GM12878 (cell line): ENCODE measurements around the gene PTPN14.
"Not testable (repeated sequence)": the region's sequence is repeated elsewhere in the genome, so short reads cannot be mapped to it uniquely, and the experiment has no call there.

Source experiments
- MYC ChIP-seq: IDR thresholded peaks from 2 replicates; pipeline ENCODE4 v1.6.1; 2011; ENCODE audit warnings: mild to moderate bottlenecking, low read length, moderate library complexity, inconsistent platforms; ENCODE audit not compliant: insufficient read depth, insufficient replicate concordance, insufficient read length, severe bottlenecking
- PBX3 ChIP-seq: IDR thresholded peaks from 2 replicates; pipeline ENCODE4 v1.6.1; 2011; ENCODE audit warnings: mild to moderate bottlenecking, low read depth, low read length, moderate library complexity; ENCODE audit not compliant: insufficient replicate concordance
- RBBP5 ChIP-seq: fragments of 200-600 bp; sonication (generic); conservative IDR thresholded peaks from 2 replicates; pipeline ENCODE4 v1.6.1; 2016
- REST ChIP-seq: IDR thresholded peaks from 2 replicates; pipeline ENCODE4 v1.6.1; 2012; ENCODE audit warnings: mild to moderate bottlenecking, low read depth, low read length
- USF2 ChIP-seq: IDR thresholded peaks from 2 replicates; pipeline ENCODE4 v1.6.1; 2011; ENCODE audit warnings: low read depth, low read length, improper control_type of control experiment, borderline replicate concordance
- ZBTB11 ChIP-seq: fragments of 450-650 bp; formaldehyde crosslinking; IDR thresholded peaks from 2 replicates; pipeline ENCODE4 v1.5.0; 2022; ENCODE audit warnings: mild to moderate bottlenecking, missing genetic modification characterization

- TF ChIP-seq REST; USF2; PBX3; RBBP5; MYC; ZBTB11 (CRISPR knock-in tag): not testable (repeated sequence)
Measured at GRCh38 chr1:214394569-214394968, 156.8 kb downstream of the PTPN14 start.
